Measurements from ENCODE around the gene PTPRJ. TPM values are rescaled to one million over a fixed set of nuclear protein-coding genes. Genes with fewer than 3 reads are reported as not detected.

Gene PTPRJ
- total RNA-seq, 1 experiment from 2014 or later = 12.1 TPM

- H3K36me3 ChIP-seq (ENCODE audit: insufficient read depth, low read length, poor library complexity, severe bottlenecking) = no peaks in the 10 kb centered on the region
- H3K4me3 ChIP-seq (ENCODE audit: low read depth, low read length, poor library complexity, severe bottlenecking) = no peak overlapping the region
- H3K27me3 ChIP-seq (replicated peaks; ENCODE audit: insufficient read depth, low read depth, low read length, poor library complexity) = no peaks in the 10 kb centered on the region
- no peaks in the 10 kb centered on the region for H3K4me1 ChIP-seq (ENCODE audit: insufficient read depth, low read length, poor library complexity, severe bottlenecking)
- ChIA-PET POLR2A (ENCODE audit: low non-redundant PET) (no interaction called here), CTCF (no interaction called here)
- intact Hi-C loops (cut with micrococcal nuclease; ENCODE audit: unreplicated experiment) = no loop called here
- no peak overlapping the region for H3K27ac ChIP-seq (ENCODE audit: low read depth, low read length, poor library complexity, severe bottlenecking)
- no TSS peak for BruUV-seq (replicated peaks)
- TF ChIP-seq CTCF (conservative IDR thresholded peaks at IDR 0.05; ENCODE audit: low read depth, low read length) (no peak), EZH2 (IDR thresholded peaks at IDR 0.05; ENCODE audit: borderline replicate concordance, low read depth, low read length, poor library complexity, severe bottlenecking) (no peak)
- DNase-seq (ENCODE audit: low spot score) = no peak
- H3K9me3 ChIP-seq (ENCODE audit: low read depth, low read length, poor library complexity, severe bottlenecking) = no peaks in the 10 kb centered on the region
These were observed 55.7 kb downstream of the PTPRJ start for GRCh38 chr11:48036011-48036410.

- no TSS peak for BruUV-seq (replicated peaks)
- TF ChIP-seq EZH2 (IDR thresholded peaks at IDR 0.05; ENCODE audit: borderline replicate concordance, low read depth, low read length, poor library complexity, severe bottlenecking) (no peak), CTCF (conservative IDR thresholded peaks at IDR 0.05; ENCODE audit: low read depth, low read length) (no peak)
- ChIA-PET CTCF (no interaction called here), POLR2A (ENCODE audit: low non-redundant PET) (no interaction called here)
- no peak for DNase-seq (ENCODE audit: low spot score)
- no peak overlapping the region for H3K4me3 ChIP-seq (ENCODE audit: low read depth, low read length, poor library complexity, severe bottlenecking)
- intact Hi-C loops (cut with micrococcal nuclease; ENCODE audit: unreplicated experiment) = no loop called here
- no peak overlapping the region for H3K27ac ChIP-seq (ENCODE audit: low read depth, low read length, poor library complexity, severe bottlenecking)
- no peaks in the 10 kb centered on the region for H3K4me1 ChIP-seq (ENCODE audit: insufficient read depth, low read length, poor library complexity, severe bottlenecking)
- no peaks in the 10 kb centered on the region for H3K9me3 ChIP-seq (ENCODE audit: low read depth, low read length, poor library complexity, severe bottlenecking)
- no peaks in the 10 kb centered on the region for H3K27me3 ChIP-seq (replicated peaks; ENCODE audit: insufficient read depth, low read depth, low read length, poor library complexity)
- no peaks in the 10 kb centered on the region for H3K36me3 ChIP-seq (ENCODE audit: insufficient read depth, low read length, poor library complexity, severe bottlenecking)
These were observed 56.1 kb downstream of the PTPRJ start for GRCh38 chr11:48036466-48036865.

- Histone ChIP-seq H3K4me1 (ENCODE audit: insufficient read depth, low read length, poor library complexity, severe bottlenecking) (no peaks in the 10 kb centered on the region), H3K27ac (ENCODE audit: low read depth, low read length, poor library complexity, severe bottlenecking) (no peak overlapping the region), H3K27me3 (replicated peaks; ENCODE audit: insufficient read depth, low read depth, low read length, poor library complexity) (no peaks in the 10 kb centered on the region), H3K9me3 (ENCODE audit: low read depth, low read length, poor library complexity, severe bottlenecking) (no peaks in the 10 kb centered on the region), H3K36me3 (ENCODE audit: insufficient read depth, low read length, poor library complexity, severe bottlenecking) (no peaks in the 10 kb centered on the region), H3K4me3 (ENCODE audit: low read depth, low read length, poor library complexity, severe bottlenecking) (no peak overlapping the region)
- ChIA-PET POLR2A (ENCODE audit: low non-redundant PET) (no interaction called here), CTCF (no interaction called here)
- intact Hi-C loops (cut with micrococcal nuclease; ENCODE audit: unreplicated experiment) = no loop called here
- DNase-seq (ENCODE audit: low spot score) = no peak
- TF ChIP-seq EZH2 (IDR thresholded peaks at IDR 0.05; ENCODE audit: borderline replicate concordance, low read depth, low read length, poor library complexity, severe bottlenecking) = no peak
- TF ChIP-seq CTCF (conservative IDR thresholded peaks at IDR 0.05; ENCODE audit: low read depth, low read length) = no peak
- no TSS peak for BruUV-seq (replicated peaks)
These were observed 57.5 kb downstream of the PTPRJ start for GRCh38 chr11:48037709-48038468.

Data from A673 (cell line).